Measurements from ENCODE around the gene RELA.
"Not testable (repeated sequence)": the region's sequence is repeated elsewhere in the genome, so short reads cannot be mapped to it uniquely, and the experiment has no call there.

RELA gene

DNA sequence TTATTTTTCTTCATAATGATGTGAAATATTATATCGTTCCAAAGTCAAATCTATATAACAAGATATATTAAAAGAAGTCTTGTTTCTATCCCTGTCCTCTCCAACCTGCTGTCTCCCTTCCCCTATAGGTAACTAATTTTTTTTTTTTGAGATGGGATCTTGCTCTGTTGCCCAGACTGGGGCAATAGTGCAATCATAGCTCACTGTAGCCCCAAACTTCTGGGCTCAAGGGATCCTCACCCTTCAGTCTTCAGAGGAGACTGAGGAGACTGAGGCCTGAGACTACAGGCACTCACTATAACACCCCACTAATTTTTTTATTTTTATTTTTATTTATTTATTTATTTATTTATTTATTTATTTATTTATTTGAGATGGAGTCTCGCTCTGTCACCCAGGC is 10.3 kb upstream of the RELA start:
- TF ChIP-seq, protein P1, sequence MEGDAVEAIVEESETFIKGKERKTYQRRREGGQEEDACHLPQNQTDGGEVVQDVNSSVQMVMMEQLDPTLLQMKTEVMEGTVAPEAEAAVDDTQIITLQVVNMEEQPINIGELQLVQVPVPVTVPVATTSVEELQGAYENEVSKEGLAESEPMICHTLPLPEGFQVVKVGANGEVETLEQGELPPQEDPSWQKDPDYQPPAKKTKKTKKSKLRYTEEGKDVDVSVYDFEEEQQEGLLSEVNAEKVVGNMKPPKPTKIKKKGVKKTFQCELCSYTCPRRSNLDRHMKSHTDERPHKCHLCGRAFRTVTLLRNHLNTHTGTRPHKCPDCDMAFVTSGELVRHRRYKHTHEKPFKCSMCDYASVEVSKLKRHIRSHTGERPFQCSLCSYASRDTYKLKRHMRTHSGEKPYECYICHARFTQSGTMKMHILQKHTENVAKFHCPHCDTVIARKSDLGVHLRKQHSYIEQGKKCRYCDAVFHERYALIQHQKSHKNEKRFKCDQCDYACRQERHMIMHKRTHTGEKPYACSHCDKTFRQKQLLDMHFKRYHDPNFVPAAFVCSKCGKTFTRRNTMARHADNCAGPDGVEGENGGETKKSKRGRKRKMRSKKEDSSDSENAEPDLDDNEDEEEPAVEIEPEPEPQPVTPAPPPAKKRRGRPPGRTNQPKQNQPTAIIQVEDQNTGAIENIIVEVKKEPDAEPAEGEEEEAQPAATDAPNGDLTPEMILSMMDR (IDR thresholded peaks at IDR 0.05; ENCODE audit: control extremely low read depth, extremely low read depth, low read depth, missing control alignments): no peak
- DNase-seq (ENCODE audit: extremely low spot score): no peak
- CTCF ChIA-PET: interaction anchor here (0.8 to 1.5 kb wide), 2 partner anchors 24 to 249 kb away, joined by 3 read pairs; no protein-coding TSS in a partner anchor
- POLR2A ChIA-PET: no interaction called here

DNA sequence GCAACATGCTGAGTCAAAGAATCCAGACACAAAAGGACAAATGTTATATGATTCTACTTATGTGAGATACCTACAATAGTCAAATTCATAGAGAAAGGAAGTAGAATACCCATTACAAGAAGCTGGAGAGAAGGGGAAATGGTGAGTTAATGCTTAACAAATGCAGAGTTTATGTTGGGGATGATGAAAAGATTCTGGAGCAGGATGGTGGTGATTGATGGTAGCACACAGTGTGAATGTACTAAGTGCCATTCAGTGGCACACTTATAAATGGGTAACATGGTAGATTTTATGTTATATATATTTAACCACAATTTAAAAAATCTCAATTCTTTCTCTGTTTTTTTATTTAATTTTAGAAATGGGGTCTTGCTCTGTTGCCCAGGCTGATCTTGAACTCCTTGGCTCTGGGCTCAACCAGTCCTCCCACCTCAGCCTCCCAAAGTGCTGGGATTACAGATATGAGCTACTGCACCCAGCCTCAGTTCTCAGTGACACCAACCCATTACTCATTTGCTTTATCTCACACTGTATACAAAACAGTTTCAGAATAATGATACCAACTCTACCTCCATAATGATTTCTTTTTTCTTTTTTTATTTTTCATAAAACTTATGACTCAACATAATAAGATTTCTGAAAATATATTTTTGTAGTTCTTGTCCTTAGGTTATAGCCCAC is 9.6 kb upstream of the RELA start:
- ChIA-PET POLR2A (no interaction called here), CTCF (interaction anchor here (1.0 to 1.5 kb wide), 2 partner anchors 9 to 249 kb away, joined by 3 to 5 read pairs; partner anchors contain the start of gene RELA)
- TF ChIP-seq, protein P1 (IDR thresholded peaks at IDR 0.05; ENCODE audit: control extremely low read depth, extremely low read depth, low read depth, missing control alignments): no peak
- DNase-seq (ENCODE audit: extremely low spot score): no peak

DNA sequence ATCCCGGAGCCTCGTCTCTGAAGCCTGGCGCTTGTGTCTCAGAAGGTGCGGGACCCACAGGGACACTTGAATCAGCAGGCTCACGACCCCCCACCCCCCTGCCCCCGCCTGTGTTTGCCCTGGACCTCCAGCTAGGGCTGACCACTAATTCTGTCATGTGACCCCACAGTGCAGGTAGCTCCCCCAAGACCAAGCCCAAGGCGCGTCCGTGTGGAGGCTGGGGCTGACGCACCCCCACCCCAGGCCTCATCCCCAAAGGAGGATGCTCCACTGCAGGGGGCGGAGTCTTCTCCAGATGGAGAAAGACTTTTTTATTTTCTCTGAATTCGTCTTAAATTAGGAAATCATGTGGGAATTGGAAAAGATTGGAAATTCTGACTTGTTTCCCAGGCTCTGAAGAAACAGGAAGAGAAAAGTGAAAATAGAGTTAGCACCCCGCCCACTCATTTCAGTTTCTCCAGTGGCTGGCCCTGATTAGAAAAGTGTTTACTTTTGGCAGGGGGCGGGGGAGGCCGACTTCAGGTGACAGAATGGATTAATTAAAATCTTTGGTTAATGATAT is 1.0 kb upstream of the RELA start:
- DNase-seq (ENCODE audit: extremely low spot score): peak; percentile 57
- ChIA-PET POLR2A (interaction anchor here (0.9 to 1.7 kb wide), 2 partner anchors 10 to 26 kb away, joined by 3 to 15 read pairs; partner anchors contain the start of gene SIPA1), CTCF (interaction anchor here (1.0 to 1.8 kb wide), 9 partner anchors 8 to 359 kb away, joined by 3 to 5 read pairs (median 4); partner anchors contain the start of genes AP5B1 and CCDC85B)
- TF ChIP-seq, protein P1 (IDR thresholded peaks at IDR 0.05; ENCODE audit: control extremely low read depth, extremely low read depth, low read depth, missing control alignments): no peak

DNA sequence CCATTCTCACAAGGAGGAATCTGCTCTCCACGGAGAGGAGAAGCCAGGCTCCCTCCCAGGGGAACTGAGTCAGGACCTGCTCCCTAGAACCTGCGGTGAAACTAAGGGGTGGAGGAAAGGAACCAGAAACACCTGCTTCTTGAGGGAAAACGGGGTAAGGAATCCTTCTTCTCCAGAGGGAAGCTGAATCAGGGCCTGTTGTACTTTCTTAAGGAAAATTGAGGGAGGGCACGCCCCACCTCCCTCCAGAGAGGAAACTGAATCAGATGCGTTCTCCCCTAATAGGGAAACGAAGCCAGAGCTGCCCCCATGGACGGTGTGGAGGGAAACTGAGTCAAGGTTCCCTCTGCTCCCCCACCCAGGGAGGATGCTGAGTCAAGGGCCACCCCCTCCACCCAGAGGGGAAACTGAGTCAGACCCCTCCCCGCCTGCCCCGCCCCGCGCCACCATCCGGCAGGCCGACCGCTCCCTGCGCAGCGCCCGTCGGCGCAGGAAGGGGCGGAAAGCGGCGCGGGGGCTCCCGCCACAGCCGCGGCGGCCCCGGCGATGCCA is 393 bp downstream of the RELA start:
- no peak for DNase-seq (ENCODE audit: extremely low spot score)
- ChIA-PET CTCF (interaction anchor here (1.3 to 3.5 kb wide), 6 partner anchors 10 to 360 kb away, joined by 4 to 9 read pairs (median 5); partner anchors contain the start of gene SIPA1), POLR2A (interaction anchor here (0.6 to 1.7 kb wide), 5 partner anchors 9 to 197 kb away, joined by 3 to 15 read pairs (median 3); partner anchors contain the start of gene RNASEH2C)
- TF ChIP-seq, protein P1 (IDR thresholded peaks at IDR 0.05; ENCODE audit: control extremely low read depth, extremely low read depth, low read depth, missing control alignments): no peak

DNA sequence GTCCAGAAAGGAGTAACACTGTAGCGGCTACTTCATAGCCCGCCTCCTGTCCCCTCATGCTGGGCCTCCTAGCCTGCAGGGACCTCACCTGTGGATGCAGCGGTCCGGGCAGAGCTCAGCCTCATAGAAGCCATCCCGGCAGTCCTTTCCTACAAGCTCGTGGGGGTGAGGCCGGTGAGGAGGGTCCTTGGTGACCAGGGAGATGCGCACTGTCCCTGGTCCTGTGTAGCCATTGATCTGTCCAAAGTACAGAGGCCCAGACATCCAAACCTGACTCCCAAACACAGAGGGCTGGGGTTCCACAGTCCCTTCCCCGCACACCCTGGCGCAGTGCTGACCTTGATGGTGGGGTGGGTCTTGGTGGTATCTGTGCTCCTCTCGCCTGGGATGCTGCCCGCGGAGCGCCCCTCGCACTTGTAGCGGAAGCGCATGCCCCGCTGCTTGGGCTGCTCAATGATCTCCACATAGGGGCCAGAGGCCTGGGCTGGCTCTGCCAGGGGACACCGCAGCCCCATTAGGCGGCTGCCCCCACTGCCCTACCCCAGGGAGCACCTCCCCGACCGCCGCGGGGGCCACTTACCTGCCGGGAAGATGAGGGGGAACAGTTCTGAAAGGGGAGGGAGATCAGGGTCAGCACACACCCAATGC is 993 bp downstream of the RELA start:
- DNase-seq (ENCODE audit: extremely low spot score): no peak
- ChIA-PET POLR2A (interaction anchor here (0.6 kb wide), 1 partner anchor 49 kb away, joined by 4 read pairs; no protein-coding TSS in a partner anchor), CTCF (interaction anchor here (1.2 to 3.5 kb wide), 4 partner anchors 9 to 361 kb away, joined by 4 to 9 read pairs (median 4); partner anchors contain the start of gene SIPA1)
- TF ChIP-seq, protein P1 (IDR thresholded peaks at IDR 0.05; ENCODE audit: control extremely low read depth, extremely low read depth, low read depth, missing control alignments): no peak

DNA sequence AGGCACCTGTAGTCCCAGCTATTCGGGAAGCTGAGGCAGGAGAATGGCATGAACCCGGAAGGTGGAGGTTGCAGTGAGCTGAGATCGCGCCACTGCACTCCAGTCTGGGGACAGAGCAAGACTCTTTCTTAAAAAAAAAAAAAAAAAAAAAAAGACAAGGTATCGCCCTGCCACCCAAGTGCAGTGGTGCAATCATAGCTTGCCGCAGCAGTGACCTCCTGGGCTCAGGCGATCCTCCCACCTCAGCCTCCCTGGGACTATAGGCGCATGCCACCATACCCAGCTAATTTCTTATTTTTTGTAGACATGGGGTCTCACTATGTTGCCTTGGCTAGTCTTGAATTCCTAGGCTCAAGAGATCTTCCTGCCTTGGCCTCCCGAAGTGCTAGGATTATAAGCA is 1.8 kb downstream of the RELA start:
- DNase-seq (ENCODE audit: extremely low spot score): not testable (repeated sequence)
- POLR2A ChIA-PET: interaction anchor here (0.6 kb wide), 1 partner anchor 48 kb away, joined by 4 read pairs; no protein-coding TSS in a partner anchor
- CTCF ChIA-PET: interaction anchor here (1.2 to 3.5 kb wide), 3 partner anchors 8 to 119 kb away, joined by 4 to 9 read pairs (median 5); partner anchors contain the start of gene SIPA1
